HL-60 (cell line): ENCODE results near the gene SSPN.

Experiments used
- GABPA ChIP-seq: IDR thresholded peaks from 2 replicates; pipeline ENCODE4 v1.6.1; 2012; ENCODE audit warnings: low read depth
- POLR2AphosphoS5 ChIP-seq: IDR thresholded peaks from 2 replicates; pipeline ENCODE4 v1.6.1; 2012; ENCODE audit warnings: low read depth
- TF ChIP-seq, protein P1 (sequence below): IDR thresholded peaks from one replicate; pipeline ENCODE4 v1.5.1; 2011; ENCODE audit warnings: low read length, control low read depth, inconsistent platforms; ENCODE audit not compliant: insufficient read depth
- TF ChIP-seq, protein P2 (sequence below): IDR thresholded peaks from 2 replicates; pipeline ENCODE4 v1.6.1; 2012; ENCODE audit warnings: low read depth; ENCODE audit not compliant: insufficient replicate concordance

DNA sequence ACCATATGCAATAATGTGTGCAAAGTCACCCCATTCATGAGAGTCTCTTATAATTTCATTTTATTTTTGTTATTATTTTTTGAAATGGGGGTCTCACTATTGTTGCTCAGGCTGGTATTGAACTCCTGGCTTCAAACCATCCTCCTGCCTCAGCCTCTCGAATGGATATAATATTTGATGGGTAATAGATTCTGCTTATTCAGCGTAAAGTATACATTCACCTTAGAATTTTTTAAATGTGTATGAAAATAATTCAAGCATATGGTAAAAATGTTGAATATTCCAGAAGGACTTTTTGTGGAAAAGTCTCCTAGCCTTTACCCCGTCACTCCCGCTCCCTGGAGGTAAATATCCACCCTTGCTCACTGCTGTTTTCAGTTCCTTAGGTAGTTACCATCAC is 23.4 kb upstream of the SSPN start:
- TF ChIP-seq POLR2AphosphoS5 (no peak), GABPA (no peak)
- TF ChIP-seq, protein P1, sequence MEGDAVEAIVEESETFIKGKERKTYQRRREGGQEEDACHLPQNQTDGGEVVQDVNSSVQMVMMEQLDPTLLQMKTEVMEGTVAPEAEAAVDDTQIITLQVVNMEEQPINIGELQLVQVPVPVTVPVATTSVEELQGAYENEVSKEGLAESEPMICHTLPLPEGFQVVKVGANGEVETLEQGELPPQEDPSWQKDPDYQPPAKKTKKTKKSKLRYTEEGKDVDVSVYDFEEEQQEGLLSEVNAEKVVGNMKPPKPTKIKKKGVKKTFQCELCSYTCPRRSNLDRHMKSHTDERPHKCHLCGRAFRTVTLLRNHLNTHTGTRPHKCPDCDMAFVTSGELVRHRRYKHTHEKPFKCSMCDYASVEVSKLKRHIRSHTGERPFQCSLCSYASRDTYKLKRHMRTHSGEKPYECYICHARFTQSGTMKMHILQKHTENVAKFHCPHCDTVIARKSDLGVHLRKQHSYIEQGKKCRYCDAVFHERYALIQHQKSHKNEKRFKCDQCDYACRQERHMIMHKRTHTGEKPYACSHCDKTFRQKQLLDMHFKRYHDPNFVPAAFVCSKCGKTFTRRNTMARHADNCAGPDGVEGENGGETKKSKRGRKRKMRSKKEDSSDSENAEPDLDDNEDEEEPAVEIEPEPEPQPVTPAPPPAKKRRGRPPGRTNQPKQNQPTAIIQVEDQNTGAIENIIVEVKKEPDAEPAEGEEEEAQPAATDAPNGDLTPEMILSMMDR = no peak
- TF ChIP-seq, protein P2, sequence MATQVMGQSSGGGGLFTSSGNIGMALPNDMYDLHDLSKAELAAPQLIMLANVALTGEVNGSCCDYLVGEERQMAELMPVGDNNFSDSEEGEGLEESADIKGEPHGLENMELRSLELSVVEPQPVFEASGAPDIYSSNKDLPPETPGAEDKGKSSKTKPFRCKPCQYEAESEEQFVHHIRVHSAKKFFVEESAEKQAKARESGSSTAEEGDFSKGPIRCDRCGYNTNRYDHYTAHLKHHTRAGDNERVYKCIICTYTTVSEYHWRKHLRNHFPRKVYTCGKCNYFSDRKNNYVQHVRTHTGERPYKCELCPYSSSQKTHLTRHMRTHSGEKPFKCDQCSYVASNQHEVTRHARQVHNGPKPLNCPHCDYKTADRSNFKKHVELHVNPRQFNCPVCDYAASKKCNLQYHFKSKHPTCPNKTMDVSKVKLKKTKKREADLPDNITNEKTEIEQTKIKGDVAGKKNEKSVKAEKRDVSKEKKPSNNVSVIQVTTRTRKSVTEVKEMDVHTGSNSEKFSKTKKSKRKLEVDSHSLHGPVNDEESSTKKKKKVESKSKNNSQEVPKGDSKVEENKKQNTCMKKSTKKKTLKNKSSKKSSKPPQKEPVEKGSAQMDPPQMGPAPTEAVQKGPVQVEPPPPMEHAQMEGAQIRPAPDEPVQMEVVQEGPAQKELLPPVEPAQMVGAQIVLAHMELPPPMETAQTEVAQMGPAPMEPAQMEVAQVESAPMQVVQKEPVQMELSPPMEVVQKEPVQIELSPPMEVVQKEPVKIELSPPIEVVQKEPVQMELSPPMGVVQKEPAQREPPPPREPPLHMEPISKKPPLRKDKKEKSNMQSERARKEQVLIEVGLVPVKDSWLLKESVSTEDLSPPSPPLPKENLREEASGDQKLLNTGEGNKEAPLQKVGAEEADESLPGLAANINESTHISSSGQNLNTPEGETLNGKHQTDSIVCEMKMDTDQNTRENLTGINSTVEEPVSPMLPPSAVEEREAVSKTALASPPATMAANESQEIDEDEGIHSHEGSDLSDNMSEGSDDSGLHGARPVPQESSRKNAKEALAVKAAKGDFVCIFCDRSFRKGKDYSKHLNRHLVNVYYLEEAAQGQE = no peak
